ENCODE results near the gene BSX.

The BSX gene

GRCh38 chr11:122981388-122982264 is at the start of gene BSX:
TSS of gene BSX (minus strand) at chr11:122981834. CDS start at chr11:122981671, 163 bp downstream.
- peak; percentile 29 for DNase-seq

GRCh38 chr11:123030517-123030916 is 48.9 kb upstream of the BSX start:
- DNase-seq, result no peak

- DNase-seq, result peak; percentile 44
These were observed 39.3 kb upstream of the BSX start for GRCh38 chr11:123020968-123021367.

GRCh38 chr11:123018702-123019101 is 37.1 kb upstream of the BSX start:
- DNase-seq, result peak; percentile 38

GRCh38 chr11:123011510-123011909 is 29.9 kb upstream of the BSX start:
- no peak for DNase-seq

GRCh38 chr11:123006860-123007542 is 25.4 kb upstream of the BSX start:
- no peak for DNase-seq

GRCh38 chr11:123000721-123001120 is 19.1 kb upstream of the BSX start:
- DNase-seq, result no peak

GRCh38 chr11:122998727-122999366 is 17.2 kb upstream of the BSX start:
- DNase-seq, result no peak

GRCh38 chr11:122995526-122995925 is 13.9 kb upstream of the BSX start:
- peak; percentile 15 for DNase-seq

- DNase-seq, result peak; percentile 63
These were observed 2.8 kb upstream of the BSX start for GRCh38 chr11:122984186-122985011.

- DNase-seq, result peak; percentile 87
These were observed 2.0 kb upstream of the BSX start for GRCh38 chr11:122983438-122984185.

GRCh38 chr11:122979815-122980595 is 1.6 kb downstream of the BSX start:
- DNase-seq, result no peak

GRCh38 chr11:122979103-122979814 is 2.4 kb downstream of the BSX start:
- DNase-seq, result no peak

GRCh38 chr11:122978299-122978620 is 3.4 kb downstream of the BSX start:
- no peak for DNase-seq

- DNase-seq, result no peak
These were observed 4.0 kb downstream of the BSX start for GRCh38 chr11:122977470-122978298.

GRCh38 chr11:122976734-122977469 is 4.7 kb downstream of the BSX start:
- DNase-seq, result peak; percentile 4

- peak; percentile 10 for DNase-seq
These were observed 5.4 kb downstream of the BSX start for GRCh38 chr11:122976061-122976733.

- DNase-seq, result no peak
These were observed 17.7 kb downstream of the BSX start for GRCh38 chr11:122963961-122964360.
